ENCODE results near the gene BLOC1S1.

DNA sequence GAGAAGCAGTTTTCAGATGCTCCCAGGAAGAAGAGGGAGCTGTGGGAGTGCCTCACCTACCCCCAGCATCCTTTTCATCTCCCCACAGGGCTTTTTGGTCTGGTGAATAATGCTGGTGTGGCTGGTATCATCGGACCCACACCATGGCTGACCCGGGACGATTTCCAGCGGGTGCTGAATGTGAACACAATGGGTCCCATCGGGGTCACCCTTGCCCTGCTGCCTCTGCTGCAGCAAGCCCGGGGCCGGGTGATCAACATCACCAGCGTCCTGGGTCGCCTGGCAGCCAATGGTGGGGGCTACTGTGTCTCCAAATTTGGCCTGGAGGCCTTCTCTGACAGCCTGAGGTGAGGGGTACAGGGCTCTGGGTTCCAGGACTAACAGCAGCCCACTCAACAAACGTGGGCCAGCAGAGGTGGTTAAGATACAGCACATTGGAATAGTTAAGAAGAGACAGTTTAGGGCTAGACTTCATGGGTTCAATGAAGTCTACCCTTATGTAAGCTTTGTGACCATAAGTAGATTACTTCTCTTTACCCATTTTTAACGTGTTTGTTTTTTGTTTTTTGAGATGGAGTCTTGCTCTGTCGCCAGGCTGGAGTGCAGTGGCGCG is 5.9 kb downstream of the BLOC1S1 start:
- TF ChIP-seq, protein P1, sequence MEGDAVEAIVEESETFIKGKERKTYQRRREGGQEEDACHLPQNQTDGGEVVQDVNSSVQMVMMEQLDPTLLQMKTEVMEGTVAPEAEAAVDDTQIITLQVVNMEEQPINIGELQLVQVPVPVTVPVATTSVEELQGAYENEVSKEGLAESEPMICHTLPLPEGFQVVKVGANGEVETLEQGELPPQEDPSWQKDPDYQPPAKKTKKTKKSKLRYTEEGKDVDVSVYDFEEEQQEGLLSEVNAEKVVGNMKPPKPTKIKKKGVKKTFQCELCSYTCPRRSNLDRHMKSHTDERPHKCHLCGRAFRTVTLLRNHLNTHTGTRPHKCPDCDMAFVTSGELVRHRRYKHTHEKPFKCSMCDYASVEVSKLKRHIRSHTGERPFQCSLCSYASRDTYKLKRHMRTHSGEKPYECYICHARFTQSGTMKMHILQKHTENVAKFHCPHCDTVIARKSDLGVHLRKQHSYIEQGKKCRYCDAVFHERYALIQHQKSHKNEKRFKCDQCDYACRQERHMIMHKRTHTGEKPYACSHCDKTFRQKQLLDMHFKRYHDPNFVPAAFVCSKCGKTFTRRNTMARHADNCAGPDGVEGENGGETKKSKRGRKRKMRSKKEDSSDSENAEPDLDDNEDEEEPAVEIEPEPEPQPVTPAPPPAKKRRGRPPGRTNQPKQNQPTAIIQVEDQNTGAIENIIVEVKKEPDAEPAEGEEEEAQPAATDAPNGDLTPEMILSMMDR (IDR thresholded peaks at IDR 0.05) = no peak
- TF ChIP-seq POLR2AphosphoS5 (IDR thresholded peaks at IDR 0.05; ENCODE audit: low read depth, low read length) = no peak
- no peak for TF ChIP-seq TCF7L2 (IDR thresholded peaks at IDR 0.05; ENCODE audit: low read depth, low read length)
- TF ChIP-seq, protein P2, sequence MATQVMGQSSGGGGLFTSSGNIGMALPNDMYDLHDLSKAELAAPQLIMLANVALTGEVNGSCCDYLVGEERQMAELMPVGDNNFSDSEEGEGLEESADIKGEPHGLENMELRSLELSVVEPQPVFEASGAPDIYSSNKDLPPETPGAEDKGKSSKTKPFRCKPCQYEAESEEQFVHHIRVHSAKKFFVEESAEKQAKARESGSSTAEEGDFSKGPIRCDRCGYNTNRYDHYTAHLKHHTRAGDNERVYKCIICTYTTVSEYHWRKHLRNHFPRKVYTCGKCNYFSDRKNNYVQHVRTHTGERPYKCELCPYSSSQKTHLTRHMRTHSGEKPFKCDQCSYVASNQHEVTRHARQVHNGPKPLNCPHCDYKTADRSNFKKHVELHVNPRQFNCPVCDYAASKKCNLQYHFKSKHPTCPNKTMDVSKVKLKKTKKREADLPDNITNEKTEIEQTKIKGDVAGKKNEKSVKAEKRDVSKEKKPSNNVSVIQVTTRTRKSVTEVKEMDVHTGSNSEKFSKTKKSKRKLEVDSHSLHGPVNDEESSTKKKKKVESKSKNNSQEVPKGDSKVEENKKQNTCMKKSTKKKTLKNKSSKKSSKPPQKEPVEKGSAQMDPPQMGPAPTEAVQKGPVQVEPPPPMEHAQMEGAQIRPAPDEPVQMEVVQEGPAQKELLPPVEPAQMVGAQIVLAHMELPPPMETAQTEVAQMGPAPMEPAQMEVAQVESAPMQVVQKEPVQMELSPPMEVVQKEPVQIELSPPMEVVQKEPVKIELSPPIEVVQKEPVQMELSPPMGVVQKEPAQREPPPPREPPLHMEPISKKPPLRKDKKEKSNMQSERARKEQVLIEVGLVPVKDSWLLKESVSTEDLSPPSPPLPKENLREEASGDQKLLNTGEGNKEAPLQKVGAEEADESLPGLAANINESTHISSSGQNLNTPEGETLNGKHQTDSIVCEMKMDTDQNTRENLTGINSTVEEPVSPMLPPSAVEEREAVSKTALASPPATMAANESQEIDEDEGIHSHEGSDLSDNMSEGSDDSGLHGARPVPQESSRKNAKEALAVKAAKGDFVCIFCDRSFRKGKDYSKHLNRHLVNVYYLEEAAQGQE (IDR thresholded peaks at IDR 0.05; ENCODE audit: insufficient read depth in 1 of 2, low read depth in 2 of 2, low read length in 1 of 2) = no peak
- no peak for TF ChIP-seq SIN3A (IDR thresholded peaks at IDR 0.05; ENCODE audit: borderline replicate concordance, insufficient read depth, low read depth, low read length)

All from Panc1 (cell line).